ENCODE results near the gene KCNJ2.

- no peak for TF ChIP-seq POLR2AphosphoS5 (IDR thresholded peaks at IDR 0.05; ENCODE audit: low read depth, low read length)
- no peak for TF ChIP-seq CTCF (IDR thresholded peaks at IDR 0.05)
- no peak for TF ChIP-seq SIN3A (IDR thresholded peaks at IDR 0.05; ENCODE audit: borderline replicate concordance, insufficient read depth, low read depth, low read length)
Observed at GRCh38 chr17:70161519-70161918, 7.8 kb upstream of the KCNJ2 start.
